K562 treated with DMSO at 1 percent for 24 hours (cell line): ENCODE measurements around the gene OTOP3. TPM values are rescaled to one million over a fixed set of nuclear protein-coding genes. Genes with fewer than 3 reads are reported as not detected.

Experiments used
- total RNA-seq: library from RNA; unstranded; fragments of 300-600 nt; gene quantifications from 2 replicates; pipeline ENCODE4 v1.2.3, GENCODE V29; 2022; ENCODE audit warnings: low read depth; ENCODE audit not compliant: insufficient read depth

OTOP3 gene, protein sequence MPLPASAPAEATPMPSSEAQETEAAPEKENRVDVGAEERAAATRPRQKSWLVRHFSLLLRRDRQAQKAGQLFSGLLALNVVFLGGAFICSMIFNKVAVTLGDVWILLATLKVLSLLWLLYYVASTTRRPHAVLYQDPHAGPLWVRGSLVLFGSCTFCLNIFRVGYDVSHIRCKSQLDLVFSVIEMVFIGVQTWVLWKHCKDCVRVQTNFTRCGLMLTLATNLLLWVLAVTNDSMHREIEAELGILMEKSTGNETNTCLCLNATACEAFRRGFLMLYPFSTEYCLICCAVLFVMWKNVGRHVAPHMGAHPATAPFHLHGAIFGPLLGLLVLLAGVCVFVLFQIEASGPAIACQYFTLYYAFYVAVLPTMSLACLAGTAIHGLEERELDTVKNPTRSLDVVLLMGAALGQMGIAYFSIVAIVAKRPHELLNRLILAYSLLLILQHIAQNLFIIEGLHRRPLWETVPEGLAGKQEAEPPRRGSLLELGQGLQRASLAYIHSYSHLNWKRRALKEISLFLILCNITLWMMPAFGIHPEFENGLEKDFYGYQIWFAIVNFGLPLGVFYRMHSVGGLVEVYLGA
- total RNA-seq = not detected in 2 replicates

DNA sequence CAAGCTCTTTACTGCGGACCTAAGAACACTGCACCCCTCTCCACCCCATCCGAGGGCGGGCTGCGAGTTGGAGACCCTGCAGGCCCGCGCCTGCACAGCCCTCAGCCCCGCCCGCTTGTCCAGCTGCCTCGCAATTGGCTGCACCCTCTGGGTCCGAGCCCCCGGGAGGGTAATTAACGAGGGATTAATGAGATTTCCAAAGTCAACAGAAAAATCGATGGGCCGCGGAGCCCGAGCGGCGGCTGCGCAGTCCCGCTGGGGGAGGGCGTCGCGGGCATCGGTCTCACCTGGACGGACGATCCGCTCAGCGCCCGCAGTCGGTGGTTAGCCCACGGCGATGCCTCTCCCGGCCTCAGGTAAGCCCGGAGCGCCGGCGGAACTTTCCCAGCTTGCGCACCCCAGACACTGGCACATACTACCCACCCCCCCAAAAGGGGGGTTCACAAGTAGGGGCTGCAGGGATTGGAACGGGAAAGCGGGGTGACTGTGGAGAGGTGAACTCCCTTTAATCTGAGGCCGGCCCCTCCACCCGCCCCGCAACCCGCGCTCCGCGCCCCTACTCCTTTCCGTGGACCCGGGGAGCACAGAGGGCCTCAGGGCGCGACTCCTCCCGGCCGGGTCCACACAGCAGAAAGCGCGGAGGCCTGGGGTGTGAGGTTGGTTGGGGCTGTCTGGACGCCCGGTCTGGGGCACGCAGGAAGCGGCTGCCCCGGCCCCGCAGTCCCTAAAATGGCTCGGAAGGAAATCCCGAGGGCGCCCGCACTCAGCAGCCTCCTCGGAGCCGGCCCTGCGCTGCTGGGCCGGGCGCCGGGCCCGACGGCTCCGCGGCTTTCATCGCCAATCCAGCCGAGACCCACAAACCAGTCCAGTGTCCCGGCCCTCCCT lies at the start of gene OTOP3:
OTOP3 (plus strand) TSS at position 314 of the 885 bp plus-strand sequence; CDS start at position 338, 24 bp downstream.

DNA sequence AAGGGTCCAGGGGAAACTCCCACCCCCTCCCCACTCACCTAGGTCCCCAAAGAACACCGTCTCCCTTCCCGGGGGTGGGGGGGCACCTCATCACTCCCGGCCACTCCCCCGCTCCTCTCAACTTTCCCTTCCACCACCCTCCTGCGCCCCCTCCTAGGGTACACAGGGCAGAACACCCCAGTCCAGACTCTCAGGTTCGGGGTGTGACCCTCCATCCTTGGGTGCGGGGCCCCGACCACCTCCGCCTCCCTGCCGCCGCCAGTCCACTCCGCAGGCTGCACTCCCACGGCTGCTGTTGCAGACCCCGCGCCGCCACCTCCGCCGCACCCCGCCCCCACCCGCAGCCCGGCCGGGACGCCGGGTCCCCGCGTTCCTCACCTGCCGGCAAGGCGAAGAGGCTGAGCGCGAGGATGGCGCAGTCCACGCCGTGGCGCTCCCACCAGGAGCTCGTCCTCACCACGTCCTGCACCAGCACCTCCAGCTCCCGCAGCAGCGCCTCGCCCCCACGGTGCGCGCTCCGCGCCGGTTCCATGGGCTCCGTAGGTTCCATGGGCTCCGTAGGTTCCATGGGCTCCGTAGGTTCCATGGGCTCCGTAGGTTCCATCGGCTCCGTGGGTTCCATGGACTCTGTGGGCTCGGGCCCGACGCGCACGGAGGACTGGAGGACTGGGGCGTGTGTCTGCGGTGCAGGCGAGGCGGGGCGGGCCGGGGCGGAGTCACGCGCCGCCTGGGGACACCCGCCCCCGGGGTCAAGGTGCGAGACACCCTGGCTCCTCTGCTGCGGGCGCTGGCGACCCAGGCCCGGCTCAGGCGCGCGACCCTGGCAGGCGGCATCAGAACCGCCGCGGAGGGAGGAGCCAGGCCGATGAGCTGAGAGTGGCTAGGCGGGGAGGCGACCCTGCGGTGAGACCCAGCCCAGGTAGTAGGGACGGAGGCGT lies 42.5 kb upstream of the OTOP3 start, which contains the start of gene FADS6:
FADS6 (minus strand) TSS at position 660 of the 938 bp plus-strand sequence; CDS start at position 622, 38 bp downstream.

DNA sequence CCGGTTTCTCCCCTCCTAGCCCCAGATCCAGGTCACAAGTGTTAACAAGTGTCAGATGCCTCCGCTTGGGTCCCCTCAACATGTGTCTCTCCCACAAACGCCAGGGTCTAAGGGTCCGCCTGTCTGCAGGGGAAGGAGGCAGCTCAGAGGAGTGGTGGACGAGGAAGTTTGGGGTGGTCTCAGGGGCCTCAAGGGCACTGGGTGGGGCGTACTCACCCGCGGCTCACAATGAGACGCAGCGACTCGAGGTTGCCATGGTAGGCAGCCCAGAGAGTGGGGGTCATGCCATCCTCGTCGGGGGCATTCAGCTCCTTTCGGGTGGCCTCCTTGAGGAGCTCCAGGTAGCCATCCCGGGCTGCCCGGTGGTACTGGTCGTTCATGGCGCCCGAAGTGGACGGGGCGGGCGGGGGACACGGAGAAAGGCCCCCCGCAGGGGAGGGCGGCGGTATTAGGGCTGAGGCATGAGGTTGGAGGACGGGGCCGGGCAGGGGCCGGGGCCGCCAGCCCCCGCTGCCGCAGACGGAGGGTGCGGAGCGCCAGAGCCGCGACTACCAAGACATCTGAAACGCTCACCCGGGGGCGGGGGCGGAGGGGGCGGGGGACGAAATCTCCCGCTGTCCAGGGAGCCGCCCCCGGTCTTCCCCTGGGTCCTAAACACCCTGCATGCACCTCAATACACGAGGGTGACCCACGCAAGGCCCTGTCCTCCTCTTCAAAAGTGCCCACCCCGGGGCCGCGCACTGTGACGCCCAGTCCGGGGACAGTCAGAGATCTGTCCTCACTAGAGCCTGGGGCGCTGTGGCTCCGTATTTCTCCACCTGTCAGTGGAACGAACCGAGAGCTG lies 12.8 kb upstream of the OTOP3 start, which contains the start of gene USH1G:
USH1G (minus strand) TSS at position 562 of the 844 bp plus-strand sequence; CDS start at position 380, 182 bp downstream.

DNA sequence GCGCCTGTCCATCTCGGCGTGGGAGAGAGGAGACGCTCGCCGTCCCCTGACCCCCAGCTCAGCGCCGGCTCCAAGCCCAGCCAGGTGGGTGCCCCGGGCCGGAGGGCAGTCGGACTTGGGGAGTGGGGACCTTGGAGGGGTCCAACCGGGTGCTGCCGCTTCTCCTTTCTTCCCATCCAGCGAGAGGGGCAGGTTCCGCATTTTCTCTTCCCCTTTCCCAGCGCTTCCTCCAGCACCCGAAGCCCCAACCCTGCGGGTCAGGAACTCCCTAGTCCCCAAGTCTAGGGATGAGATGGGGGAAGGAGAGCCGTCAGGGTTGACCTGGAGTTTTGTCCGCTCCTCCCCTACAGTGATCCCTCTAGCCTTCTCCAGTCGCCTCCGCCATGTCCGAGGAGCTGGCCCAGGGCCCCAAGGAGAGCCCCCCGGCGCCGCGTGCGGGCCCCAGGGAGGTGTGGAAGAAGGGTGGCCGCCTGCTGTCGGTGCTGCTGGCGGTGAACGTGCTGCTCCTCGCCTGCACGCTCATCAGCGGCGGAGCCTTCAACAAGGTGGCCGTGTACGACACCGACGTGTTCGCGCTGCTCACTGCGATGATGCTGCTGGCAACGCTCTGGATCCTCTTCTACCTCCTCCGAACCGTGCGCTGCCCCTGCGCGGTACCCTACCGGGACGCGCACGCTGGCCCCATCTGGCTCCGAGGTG lies 11.3 kb upstream of the OTOP3 start, which contains the start of gene OTOP2:
OTOP2 (plus strand) TSS at position 24 of the 699 bp plus-strand sequence; CDS start at position 384, 360 bp downstream.

DNA sequence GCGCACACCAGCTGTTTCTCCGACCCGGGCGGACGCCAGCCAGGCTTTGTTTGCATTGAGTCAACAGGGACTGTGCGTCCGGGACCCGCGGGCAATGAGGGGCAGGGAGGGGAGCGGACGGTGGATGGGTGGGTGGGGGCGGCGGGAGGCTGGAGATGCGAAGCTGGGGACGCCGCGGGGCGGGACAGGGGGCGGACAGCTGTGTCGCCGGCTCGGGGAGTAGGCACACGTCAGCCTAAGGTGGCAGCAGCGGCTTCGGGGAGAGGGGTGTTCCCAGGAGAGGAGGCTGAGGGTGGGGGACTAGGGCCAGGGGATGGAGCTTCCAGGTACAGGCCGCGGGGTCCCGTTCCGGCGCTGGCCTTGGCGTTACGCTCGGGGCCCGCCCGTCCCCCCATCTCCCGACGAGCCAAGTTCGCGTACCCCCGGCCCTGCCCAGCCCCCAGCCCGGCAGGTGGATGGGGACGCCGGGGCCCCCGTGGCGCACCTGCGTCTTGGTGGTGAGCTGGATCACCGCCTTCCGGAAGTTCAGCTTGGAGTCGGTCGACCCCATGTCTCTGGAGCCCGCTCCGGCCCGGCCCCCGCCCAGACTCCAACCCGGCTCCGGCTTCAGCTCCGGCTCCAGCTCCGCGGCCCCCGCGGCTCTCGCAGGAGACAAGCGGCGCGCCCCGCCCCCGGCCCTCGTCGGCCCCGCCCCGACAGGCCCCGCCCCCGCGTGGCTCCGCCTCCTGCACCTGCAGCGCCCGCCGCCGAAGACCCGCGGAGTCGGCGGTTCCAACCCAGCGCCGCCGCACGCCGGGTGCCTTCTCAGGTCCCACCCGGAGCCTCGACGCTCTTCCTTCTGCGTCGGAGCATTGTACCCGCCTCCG lies 36.6 kb downstream of the OTOP3 start, which contains the start of gene HID1:
HID1 (minus strand) TSS at position 653 of the 866 bp plus-strand sequence; CDS start at position 550, 103 bp downstream.

DNA sequence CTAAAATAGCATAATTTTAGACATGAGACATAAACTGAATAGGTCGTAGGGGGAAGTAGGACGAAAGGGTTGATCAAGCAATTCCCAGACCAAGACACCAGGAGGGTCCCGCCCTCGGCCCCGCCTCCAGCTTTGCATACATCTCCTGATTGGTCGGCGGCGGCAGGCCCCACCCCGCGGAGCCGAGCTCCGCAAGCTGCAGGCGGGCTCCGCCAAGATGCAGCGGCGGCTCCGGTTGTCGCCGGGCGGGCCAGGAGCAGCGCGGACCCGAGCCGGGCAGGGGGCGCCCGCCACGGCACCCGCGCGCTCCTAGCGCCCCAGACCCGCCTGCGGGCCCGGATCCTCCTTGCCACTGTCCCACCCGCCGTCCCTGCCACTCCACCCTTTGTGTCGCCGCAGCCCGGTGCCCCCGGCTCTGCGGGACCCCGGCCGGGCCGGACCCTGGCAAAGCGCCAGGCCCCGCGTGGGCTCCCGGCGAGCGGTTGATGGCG lies 51.8 kb downstream of the OTOP3 start, which contains the start of gene CDR2L:
CDR2L (plus strand) TSS at position 215 of the 491 bp plus-strand sequence. CDS start 412 bp downstream, outside the sequence.

Other genes starting within 250 kb of the OTOP3 start
- not detected in 2 replicates for gene CD300LF, start 223.0 kb upstream of the OTOP3 start, total RNA-seq
- not detected in 2 replicates for gene RAB37, start 198.6 kb upstream of the OTOP3 start, total RNA-seq
- 78.6 and 82.7 TPM in 2 replicates for gene NHERF1, start 187.3 kb upstream of the OTOP3 start, total RNA-seq
- 27.3 and 36.5 TPM in 2 replicates for gene NAT9, start 159.6 kb upstream of the OTOP3 start, total RNA-seq
- 0.37 and 1.00 TPM in 2 replicates for gene GRIN2C, start 76.0 kb upstream of the OTOP3 start, total RNA-seq
- 93.4 and 101 TPM in 2 replicates for gene FDXR, start 62.9 kb upstream of the OTOP3 start, total RNA-seq
- gene FADS6, start 42.3 kb upstream of the OTOP3 start, total RNA-seq = 0.13 and 0.63 TPM in 2 replicates
- 1.6 and 2.0 TPM in 2 replicates for gene USH1G, start 12.6 kb upstream of the OTOP3 start, total RNA-seq
- 0.58 TPM in 1 of 2 replicates, not detected in the other for gene OTOP2, start 11.6 kb upstream of the OTOP3 start, total RNA-seq
- 3.9 and 4.7 TPM in 2 replicates for gene HID1, start 36.9 kb downstream of the OTOP3 start, total RNA-seq
- gene CDR2L, start 51.7 kb downstream of the OTOP3 start, total RNA-seq = 17.4 and 19.2 TPM in 2 replicates
- 55.0 and 55.8 TPM in 2 replicates for gene MRPL58, start 76.8 kb downstream of the OTOP3 start, total RNA-seq
- gene ATP5PD, start 111.1 kb downstream of the OTOP3 start, total RNA-seq = 387 and 416 TPM in 2 replicates
- 32.1 and 32.5 TPM in 2 replicates for gene KCTD2, start 111.3 kb downstream of the OTOP3 start, total RNA-seq
- 6.4 and 8.4 TPM in 2 replicates for gene SLC16A5, start 152.1 kb downstream of the OTOP3 start, total RNA-seq
- gene ARMC7, start 174.1 kb downstream of the OTOP3 start, total RNA-seq = 36.2 and 36.6 TPM in 2 replicates
- 61.6 and 76.3 TPM in 2 replicates for gene NT5C, start 195.8 kb downstream of the OTOP3 start, total RNA-seq
- 151 and 160 TPM in 2 replicates for gene JPT1, start 218.6 kb downstream of the OTOP3 start, total RNA-seq
- gene SUMO2, start 247.1 kb downstream of the OTOP3 start, total RNA-seq = 115 and 125 TPM in 2 replicates